ENCODE results near the gene RPS18. TPM values are rescaled to one million over a fixed set of nuclear protein-coding genes. Genes with fewer than 3 reads are reported as not detected.
"Not testable (repeated sequence)": the region's sequence is repeated elsewhere in the genome, so short reads cannot be mapped to it uniquely, and the experiment has no call there.

Gene RPS18
- total RNA-seq, 2 donors from 2014 or later = 2,541 to 3,009 TPM

- 91 to 97% methylated on average over 3 to 6 of the region's 6 CpGs for WGBS, 2 experiments (ENCODE audit: insufficient coverage in 1 of 2, insufficient read length in 1 of 2)
- Mint-ChIP-seq H3K9me3 (no peaks in the 10 kb centered on the region), H3K36me3 (ENCODE audit: low read depth) (peaks cover 35% of the 10 kb centered on the region), H3K27ac (peak overlapping the region; percentile 30), H3K27me3 (ENCODE audit: insufficient read depth) (no peaks in the 10 kb centered on the region), H3K4me3 (no peak overlapping the region), H3K4me1 (peaks cover 18% of the 10 kb centered on the region)
- no peak for DNase-seq
- H3K27me3 ChIP-seq (ENCODE audit: control insufficient read depth, insufficient read depth, low read length, poor library complexity, severe bottlenecking) = no peaks in the 10 kb centered on the region
- no peak overlapping the region for H3K4me3 ChIP-seq (ENCODE audit: low read length)
- H3K27ac ChIP-seq (ENCODE audit: low read depth, low read length) = no peak overlapping the region
- no peak overlapping the region for H3K9ac ChIP-seq (ENCODE audit: extremely low read depth, low read length, poor library complexity, severe bottlenecking)
- peaks cover 57% of the 10 kb centered on the region for H3K36me3 ChIP-seq (ENCODE audit: control insufficient read depth, insufficient read depth, low read length)
- no peaks in the 10 kb centered on the region for H3K9me3 ChIP-seq (ENCODE audit: control insufficient read depth, low read length)
- no peaks in the 10 kb centered on the region for H3K4me1 ChIP-seq (ENCODE audit: control insufficient read depth, insufficient read depth, low read length)
- no peak for TF ChIP-seq CTCF (conservative IDR thresholded peaks at IDR 0.05)
Observed at GRCh38 chr6:33280539-33280938, 8.7 kb downstream of the RPS18 start.

- DNase-seq; H3K27ac Mint-ChIP-seq; H3K4me3 Mint-ChIP-seq; H3K9me3 Mint-ChIP-seq; H3K4me3 ChIP-seq (ENCODE audit: low read length); H3K9me3 ChIP-seq (ENCODE audit: control insufficient read depth, low read length); H3K4me1 ChIP-seq (ENCODE audit: control insufficient read depth, insufficient read depth, low read length); H3K9ac ChIP-seq (ENCODE audit: extremely low read depth, low read length, poor library complexity, severe bottlenecking); H3K27ac ChIP-seq (ENCODE audit: low read depth, low read length); H3K4me1 Mint-ChIP-seq; H3K27me3 Mint-ChIP-seq (ENCODE audit: insufficient read depth); H3K27me3 ChIP-seq (ENCODE audit: control insufficient read depth, insufficient read depth, low read length, poor library complexity, severe bottlenecking): not testable (repeated sequence)
- H3K36me3 ChIP-seq (ENCODE audit: control insufficient read depth, insufficient read depth, low read length) = peaks cover 42% of the 10 kb centered on the region
- peaks cover 32% of the 10 kb centered on the region for H3K36me3 Mint-ChIP-seq (ENCODE audit: low read depth)
- 79 to 96% methylated on average over 3 to 4 of the region's 4 CpGs for WGBS, 2 experiments (ENCODE audit: insufficient coverage in 1 of 2, insufficient read length in 1 of 2)
Observed at GRCh38 chr6:33285214-33285613, 13.3 kb downstream of the RPS18 start.

GRCh38 chr6:33286946-33287914 lies 15.4 kb downstream of the RPS18 start:
- no peaks in the 10 kb centered on the region for H3K4me1 ChIP-seq (ENCODE audit: control insufficient read depth, insufficient read depth, low read length)
- no peaks in the 10 kb centered on the region for H3K27me3 ChIP-seq (ENCODE audit: control insufficient read depth, insufficient read depth, low read length, poor library complexity, severe bottlenecking)
- no peak for DNase-seq
- H3K36me3 Mint-ChIP-seq (ENCODE audit: low read depth) = peaks cover 41% of the 10 kb centered on the region
- peaks cover 47% of the 10 kb centered on the region for H3K36me3 ChIP-seq (ENCODE audit: control insufficient read depth, insufficient read depth, low read length)
- H3K27ac Mint-ChIP-seq = no peak overlapping the region
- peak overlapping the region; percentile 83 for H3K4me3 Mint-ChIP-seq
- H3K27ac ChIP-seq (ENCODE audit: low read depth, low read length) = no peak overlapping the region
- no peak overlapping the region for H3K9ac ChIP-seq (ENCODE audit: extremely low read depth, low read length, poor library complexity, severe bottlenecking)
- no peak for TF ChIP-seq CTCF (conservative IDR thresholded peaks at IDR 0.05)
- 93% methylated on average over 16 to 22 of the region's 22 CpGs for WGBS, 2 experiments (ENCODE audit: insufficient coverage in 1 of 2, insufficient read length in 1 of 2)
- peaks cover 13% of the 10 kb centered on the region for H3K4me1 Mint-ChIP-seq
- no peaks in the 10 kb centered on the region for H3K9me3 ChIP-seq (ENCODE audit: control insufficient read depth, low read length)
- no peaks in the 10 kb centered on the region for H3K27me3 Mint-ChIP-seq (ENCODE audit: insufficient read depth)
- no peak overlapping the region for H3K4me3 ChIP-seq (ENCODE audit: low read length)
- H3K9me3 Mint-ChIP-seq = no peaks in the 10 kb centered on the region
